ENCODE results near the gene MINDY4.

DNA sequence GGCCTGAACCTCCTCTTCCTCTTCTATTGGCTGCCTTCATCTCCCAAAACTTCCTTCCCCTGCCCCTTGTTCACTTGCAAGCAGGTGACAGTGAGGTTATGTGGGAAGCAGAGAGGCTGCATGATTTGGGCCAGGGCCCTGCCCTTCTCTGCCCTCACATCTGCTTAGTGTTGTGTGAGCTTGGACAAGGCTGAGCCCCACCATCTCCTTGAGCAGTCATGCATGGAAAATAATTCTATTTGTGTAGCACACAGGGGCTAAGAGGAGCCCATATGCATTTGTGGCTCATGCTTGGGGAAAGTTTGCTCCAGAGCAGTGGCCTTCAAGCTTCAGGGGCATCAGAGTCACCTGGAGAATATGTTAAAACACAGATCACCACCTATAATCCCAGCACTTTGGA, 113.7 kb downstream of the MINDY4 start:
- TF ChIP-seq, protein P1, sequence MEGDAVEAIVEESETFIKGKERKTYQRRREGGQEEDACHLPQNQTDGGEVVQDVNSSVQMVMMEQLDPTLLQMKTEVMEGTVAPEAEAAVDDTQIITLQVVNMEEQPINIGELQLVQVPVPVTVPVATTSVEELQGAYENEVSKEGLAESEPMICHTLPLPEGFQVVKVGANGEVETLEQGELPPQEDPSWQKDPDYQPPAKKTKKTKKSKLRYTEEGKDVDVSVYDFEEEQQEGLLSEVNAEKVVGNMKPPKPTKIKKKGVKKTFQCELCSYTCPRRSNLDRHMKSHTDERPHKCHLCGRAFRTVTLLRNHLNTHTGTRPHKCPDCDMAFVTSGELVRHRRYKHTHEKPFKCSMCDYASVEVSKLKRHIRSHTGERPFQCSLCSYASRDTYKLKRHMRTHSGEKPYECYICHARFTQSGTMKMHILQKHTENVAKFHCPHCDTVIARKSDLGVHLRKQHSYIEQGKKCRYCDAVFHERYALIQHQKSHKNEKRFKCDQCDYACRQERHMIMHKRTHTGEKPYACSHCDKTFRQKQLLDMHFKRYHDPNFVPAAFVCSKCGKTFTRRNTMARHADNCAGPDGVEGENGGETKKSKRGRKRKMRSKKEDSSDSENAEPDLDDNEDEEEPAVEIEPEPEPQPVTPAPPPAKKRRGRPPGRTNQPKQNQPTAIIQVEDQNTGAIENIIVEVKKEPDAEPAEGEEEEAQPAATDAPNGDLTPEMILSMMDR (IDR thresholded peaks at IDR 0.05; ENCODE audit: insufficient read depth, low read length), result no peak
- TF ChIP-seq, protein P2, sequence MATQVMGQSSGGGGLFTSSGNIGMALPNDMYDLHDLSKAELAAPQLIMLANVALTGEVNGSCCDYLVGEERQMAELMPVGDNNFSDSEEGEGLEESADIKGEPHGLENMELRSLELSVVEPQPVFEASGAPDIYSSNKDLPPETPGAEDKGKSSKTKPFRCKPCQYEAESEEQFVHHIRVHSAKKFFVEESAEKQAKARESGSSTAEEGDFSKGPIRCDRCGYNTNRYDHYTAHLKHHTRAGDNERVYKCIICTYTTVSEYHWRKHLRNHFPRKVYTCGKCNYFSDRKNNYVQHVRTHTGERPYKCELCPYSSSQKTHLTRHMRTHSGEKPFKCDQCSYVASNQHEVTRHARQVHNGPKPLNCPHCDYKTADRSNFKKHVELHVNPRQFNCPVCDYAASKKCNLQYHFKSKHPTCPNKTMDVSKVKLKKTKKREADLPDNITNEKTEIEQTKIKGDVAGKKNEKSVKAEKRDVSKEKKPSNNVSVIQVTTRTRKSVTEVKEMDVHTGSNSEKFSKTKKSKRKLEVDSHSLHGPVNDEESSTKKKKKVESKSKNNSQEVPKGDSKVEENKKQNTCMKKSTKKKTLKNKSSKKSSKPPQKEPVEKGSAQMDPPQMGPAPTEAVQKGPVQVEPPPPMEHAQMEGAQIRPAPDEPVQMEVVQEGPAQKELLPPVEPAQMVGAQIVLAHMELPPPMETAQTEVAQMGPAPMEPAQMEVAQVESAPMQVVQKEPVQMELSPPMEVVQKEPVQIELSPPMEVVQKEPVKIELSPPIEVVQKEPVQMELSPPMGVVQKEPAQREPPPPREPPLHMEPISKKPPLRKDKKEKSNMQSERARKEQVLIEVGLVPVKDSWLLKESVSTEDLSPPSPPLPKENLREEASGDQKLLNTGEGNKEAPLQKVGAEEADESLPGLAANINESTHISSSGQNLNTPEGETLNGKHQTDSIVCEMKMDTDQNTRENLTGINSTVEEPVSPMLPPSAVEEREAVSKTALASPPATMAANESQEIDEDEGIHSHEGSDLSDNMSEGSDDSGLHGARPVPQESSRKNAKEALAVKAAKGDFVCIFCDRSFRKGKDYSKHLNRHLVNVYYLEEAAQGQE (IDR thresholded peaks at IDR 0.05; ENCODE audit: insufficient replicate concordance, low read depth), result no peak
- no peak for TF ChIP-seq SPI1 (IDR thresholded peaks at IDR 0.05; ENCODE audit: borderline replicate concordance, low read depth)

Data from HL-60 (cell line).